ENCODE results near the gene SLC39A13.

DNA sequence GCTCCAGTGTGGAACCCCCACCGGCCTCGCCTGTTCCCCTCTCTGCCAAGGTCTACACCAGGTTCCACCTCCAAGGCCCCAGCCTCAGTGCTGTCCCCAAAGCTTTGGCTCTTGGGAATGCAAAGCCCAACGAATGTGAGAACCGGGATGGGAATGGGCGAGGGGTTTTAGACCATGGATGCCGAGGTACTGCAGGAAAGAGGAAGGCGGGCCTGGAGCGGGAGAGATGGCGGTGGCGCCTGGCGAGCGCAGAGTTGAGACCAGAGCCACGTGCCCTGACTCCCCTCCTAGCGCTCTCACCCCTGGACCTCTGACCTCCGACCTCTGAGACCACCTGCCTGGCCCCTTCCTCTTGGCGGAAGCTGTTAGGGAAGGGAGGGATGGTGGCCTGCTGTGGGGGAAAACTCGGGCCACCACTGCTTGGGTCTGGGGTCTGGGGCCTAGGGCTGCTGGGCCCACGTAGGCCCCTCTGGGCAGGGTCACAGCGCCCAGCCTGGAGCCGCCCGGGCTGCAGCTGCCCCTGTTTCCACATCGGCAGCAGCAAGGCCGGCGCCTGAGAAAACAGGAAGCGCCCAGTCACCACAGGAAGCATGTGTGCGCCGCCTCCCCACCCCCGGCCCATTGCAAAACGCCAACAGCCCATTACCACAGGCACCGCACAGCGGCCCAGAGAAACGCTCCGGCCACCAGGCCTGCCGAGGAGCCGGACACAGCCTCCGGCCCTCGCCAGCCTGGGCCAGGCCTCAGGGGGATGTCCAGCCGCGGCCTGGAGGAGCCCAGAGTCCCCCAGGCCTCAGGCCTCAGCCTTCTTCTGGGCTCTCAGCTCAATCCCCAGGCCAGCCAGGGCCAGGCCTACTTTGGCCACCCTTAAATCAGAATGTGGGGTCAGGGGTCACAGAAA, 13.8 kb upstream of the SLC39A13 start:
- peak; percentile 68 for TF ChIP-seq POLR2A (IDR thresholded peaks at IDR 0.05; ENCODE audit: low read depth, low read length)
- TF ChIP-seq TAF1 (IDR thresholded peaks at IDR 0.05; ENCODE audit: borderline replicate concordance, low read depth, low read length) = no peak
- TF ChIP-seq POLR2AphosphoS5 (IDR thresholded peaks at IDR 0.05; ENCODE audit: low read depth, low read length) = peak; percentile 64

Measured in GM12892 (cell line).